GM12875 (cell line): Measurements from ENCODE around the gene KCNA4.

Experiments
- H3K4me3 ChIP-seq: one replicate; pipeline ENCODE4 v1.5.1; 2011; ENCODE audit warnings: low read depth, low read length, control low read depth
- TF ChIP-seq, protein P1 (sequence below): IDR thresholded peaks from 2 replicates; pipeline ENCODE4 v1.5.1; 2011; ENCODE audit warnings: low read depth, mild to moderate bottlenecking, control low read depth, inconsistent platforms, low read length, moderate library complexity, borderline replicate concordance; ENCODE audit not compliant: insufficient read depth

Gene KCNA4

DNA sequence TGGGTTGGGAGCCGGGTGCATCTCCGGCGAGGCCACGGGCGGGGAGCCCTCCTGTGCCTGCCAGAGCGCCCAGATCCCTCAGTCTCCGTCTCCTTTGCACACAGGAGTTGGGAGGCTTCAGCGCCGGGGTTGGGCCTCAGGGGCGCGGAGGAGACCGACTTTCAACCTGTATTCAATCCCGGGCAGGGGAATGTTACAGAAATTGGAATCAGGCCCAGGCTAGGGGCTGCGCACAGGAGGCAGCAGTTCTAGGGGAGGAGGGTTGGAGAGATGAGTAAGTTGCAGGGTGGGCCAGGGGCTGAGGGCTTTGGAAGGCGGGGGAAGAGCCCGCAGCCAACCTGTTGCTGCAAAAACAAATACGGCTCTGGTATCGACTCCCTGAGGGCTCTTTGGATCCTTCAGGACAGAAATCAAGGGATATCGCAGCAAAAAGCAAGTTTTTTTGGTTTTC, 640 bp upstream of the KCNA4 start:
- H3K4me3 ChIP-seq: no peak overlapping the region
- TF ChIP-seq, protein P1, sequence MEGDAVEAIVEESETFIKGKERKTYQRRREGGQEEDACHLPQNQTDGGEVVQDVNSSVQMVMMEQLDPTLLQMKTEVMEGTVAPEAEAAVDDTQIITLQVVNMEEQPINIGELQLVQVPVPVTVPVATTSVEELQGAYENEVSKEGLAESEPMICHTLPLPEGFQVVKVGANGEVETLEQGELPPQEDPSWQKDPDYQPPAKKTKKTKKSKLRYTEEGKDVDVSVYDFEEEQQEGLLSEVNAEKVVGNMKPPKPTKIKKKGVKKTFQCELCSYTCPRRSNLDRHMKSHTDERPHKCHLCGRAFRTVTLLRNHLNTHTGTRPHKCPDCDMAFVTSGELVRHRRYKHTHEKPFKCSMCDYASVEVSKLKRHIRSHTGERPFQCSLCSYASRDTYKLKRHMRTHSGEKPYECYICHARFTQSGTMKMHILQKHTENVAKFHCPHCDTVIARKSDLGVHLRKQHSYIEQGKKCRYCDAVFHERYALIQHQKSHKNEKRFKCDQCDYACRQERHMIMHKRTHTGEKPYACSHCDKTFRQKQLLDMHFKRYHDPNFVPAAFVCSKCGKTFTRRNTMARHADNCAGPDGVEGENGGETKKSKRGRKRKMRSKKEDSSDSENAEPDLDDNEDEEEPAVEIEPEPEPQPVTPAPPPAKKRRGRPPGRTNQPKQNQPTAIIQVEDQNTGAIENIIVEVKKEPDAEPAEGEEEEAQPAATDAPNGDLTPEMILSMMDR: no peak

DNA sequence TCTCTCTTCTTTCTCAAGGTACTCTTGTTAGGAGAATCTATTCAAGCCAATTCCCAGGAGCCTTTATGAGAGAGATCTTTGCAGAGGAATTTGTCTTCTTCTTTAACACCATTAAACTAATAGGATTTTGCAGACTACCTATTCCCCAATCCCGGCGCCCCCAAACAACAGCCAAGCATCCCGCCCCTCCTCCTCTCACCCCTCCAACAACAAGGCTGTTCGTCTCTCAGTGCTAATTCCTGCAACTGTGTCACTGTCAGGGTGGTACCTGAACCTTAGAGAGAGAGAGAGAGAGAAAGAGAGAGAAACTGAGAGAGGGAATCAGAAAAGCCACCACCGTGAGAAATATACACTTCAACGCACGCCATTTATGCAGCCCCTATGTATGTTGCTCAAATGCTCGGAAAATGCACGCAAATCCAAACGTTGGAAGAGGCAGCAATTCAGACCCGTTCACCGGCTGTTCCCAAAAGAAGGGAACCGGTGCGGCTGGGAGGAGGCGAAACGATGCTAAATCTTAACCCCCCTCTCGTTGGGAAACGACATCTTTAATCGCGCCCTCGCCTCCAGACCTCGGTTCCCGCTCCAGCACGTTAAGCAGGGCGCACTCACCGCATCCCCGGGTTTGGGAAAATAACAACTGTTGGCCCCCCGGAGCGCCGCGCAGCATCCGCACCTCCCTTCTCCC, 961 bp downstream of the KCNA4 start:
- TF ChIP-seq, protein P1: no peak
- H3K4me3 ChIP-seq: no peak overlapping the region

- no peak overlapping the region for H3K4me3 ChIP-seq
- TF ChIP-seq, protein P1: no peak
Observed at GRCh38 chr11:30012346-30012745, 4.5 kb downstream of the KCNA4 start.

DNA sequence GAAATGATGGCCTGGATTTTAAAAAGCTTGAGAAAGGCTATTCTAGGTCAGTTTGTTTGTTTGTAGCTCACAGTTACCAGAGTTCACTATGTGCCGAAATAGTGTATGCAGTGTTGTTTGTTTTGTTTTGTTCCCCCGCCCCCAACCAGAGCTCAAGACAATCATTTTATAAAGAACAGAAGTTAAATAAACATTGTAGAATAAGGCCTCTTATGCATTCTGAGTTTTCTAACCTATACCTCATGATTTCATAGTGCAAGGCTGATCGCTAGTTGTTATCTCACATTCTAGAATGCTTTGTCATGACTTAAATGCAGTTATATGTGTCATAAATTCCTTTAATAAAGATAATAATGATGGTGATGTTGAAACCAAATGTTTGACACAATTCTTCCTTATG, 7.8 kb downstream of the KCNA4 start:
- H3K4me3 ChIP-seq: no peak overlapping the region

DNA sequence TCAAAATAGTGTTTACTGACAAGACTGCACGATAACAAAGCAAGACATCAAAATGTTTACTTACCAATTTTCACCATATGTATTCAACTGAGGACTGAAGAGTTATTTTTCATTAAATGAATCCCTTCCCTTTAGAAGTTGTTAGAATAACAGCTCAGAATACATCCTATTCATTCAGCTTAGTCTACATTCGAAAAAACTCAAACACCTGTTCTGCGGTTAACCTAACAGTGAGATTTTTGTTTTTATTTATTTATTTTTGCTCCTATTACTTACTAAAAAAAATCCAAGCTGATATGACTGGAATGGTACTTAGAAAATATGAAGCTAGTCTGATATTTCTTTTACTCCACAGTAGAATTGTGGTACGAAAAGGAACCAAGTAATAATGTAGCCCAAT, 10.0 kb downstream of the KCNA4 start:
- TF ChIP-seq, protein P1: no peak
- H3K4me3 ChIP-seq: no peak overlapping the region

More for the DNA sequence above, 7.8 kb downstream of the KCNA4 start:
- TF ChIP-seq, protein P1: no peak

DNA sequence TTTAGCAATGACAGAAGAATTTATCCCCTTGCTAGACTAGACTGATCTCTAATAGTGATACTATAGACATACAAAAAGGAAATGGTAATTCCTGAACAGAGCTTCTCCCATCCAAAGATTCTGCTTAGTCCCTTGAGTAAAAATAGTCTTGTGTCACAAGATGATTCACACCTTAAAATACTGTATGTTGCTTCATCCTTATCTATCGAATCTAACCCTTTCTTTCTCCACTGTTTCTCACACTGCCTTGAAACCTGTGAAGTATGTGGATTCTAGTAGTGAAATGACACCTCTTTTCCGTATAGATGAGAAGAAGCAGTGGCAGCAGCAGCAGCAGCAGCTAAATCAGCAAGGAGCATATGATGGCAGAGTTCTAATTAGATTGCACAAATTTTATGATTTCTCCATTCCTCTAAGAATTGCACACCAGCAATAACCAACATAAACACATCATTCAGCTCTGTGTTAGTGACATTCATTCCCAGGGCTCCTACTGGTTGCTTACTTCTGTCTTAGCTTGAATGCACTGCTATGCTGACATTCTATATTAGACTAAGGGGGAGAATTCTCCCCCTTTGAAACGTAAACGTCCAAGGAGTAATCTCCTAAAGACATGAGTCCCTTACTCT, 14.6 kb downstream of the KCNA4 start:
- no peak overlapping the region for H3K4me3 ChIP-seq
- TF ChIP-seq, protein P1: no peak
